SK-N-SH treated with all-trans-retinoic acid at 6 μM for 48 hours (cell line): Measurements from ENCODE around the gene CCL23.
"Not testable (repeated sequence)": the region's sequence is repeated elsewhere in the genome, so short reads cannot be mapped to it uniquely, and the experiment has no call there.

Source experiments
- ATAC-seq: fragments of 200-7000 bp; cut with Tn5 transposase; 3 replicates; pipeline ENCODE4 v1.9.1; 2020; ENCODE audit warnings: mild to moderate bottlenecking, moderate library complexity
- ARNTL ChIP-seq: fragments of 450-650 bp; formaldehyde crosslinking; IDR thresholded peaks from 2 replicates; pipeline ENCODE4 v1.5.0; 2020; ENCODE audit warnings: low read depth, mild to moderate bottlenecking, moderate library complexity, borderline replicate concordance
- BACH2 ChIP-seq: fragments of 250-450 bp; sonication (Bioruptor Pico); IDR thresholded peaks from 2 replicates; pipeline ENCODE4 v1.9.0; 2021; ENCODE audit warnings: mild to moderate bottlenecking, borderline replicate concordance
- CSDC2 ChIP-seq: fragments of 250-450 bp; sonication (Bioruptor Pico); IDR thresholded peaks from 2 replicates; pipeline ENCODE4 v1.5.0; 2020; ENCODE audit warnings: mild to moderate bottlenecking, moderate library complexity
- ESRRG ChIP-seq: fragments of 250-450 bp; sonication (Bioruptor Pico); IDR thresholded peaks from 2 replicates; pipeline ENCODE4 v1.6.1; 2021; ENCODE audit warnings: mild to moderate bottlenecking
- GLIS3 ChIP-seq: fragments of 250-450 bp; sonication (Bioruptor Pico); IDR thresholded peaks from 2 replicates; pipeline ENCODE4 v1.5.0; 2020; ENCODE audit warnings: mild to moderate bottlenecking, moderate library complexity
- ISL1 ChIP-seq: fragments of 250-450 bp; sonication (Bioruptor Pico); IDR thresholded peaks from 2 replicates; pipeline ENCODE4 v2.1.2; 2022; ENCODE audit warnings: mild to moderate bottlenecking, moderate library complexity
- OSR1 ChIP-seq: fragments of 250-450 bp; sonication (Bioruptor Pico); IDR thresholded peaks from 2 replicates; pipeline ENCODE4 v1.8.0; 2022; ENCODE audit warnings: moderate library complexity, mild to moderate bottlenecking, inconsistent platforms
- RARB ChIP-seq: fragments of 250-450 bp; sonication (Bioruptor Pico); IDR thresholded peaks from 2 replicates; pipeline ENCODE4 v1.8.0; 2021; ENCODE audit warnings: mild to moderate bottlenecking, moderate library complexity
- SNAI2 ChIP-seq: fragments of 250-450 bp; sonication (Bioruptor Pico); IDR thresholded peaks from 2 replicates; pipeline ENCODE4 v1.5.0; 2020; ENCODE audit warnings: mild to moderate bottlenecking, moderate library complexity
- TCF4 ChIP-seq: fragments of 250-450 bp; sonication (Bioruptor Pico); IDR thresholded peaks from 2 replicates; pipeline ENCODE4 v1.8.0; 2021; ENCODE audit warnings: mild to moderate bottlenecking, moderate library complexity, borderline replicate concordance
- TOX ChIP-seq: fragments of 250-450 bp; sonication (Bioruptor Pico); IDR thresholded peaks from 2 replicates; pipeline ENCODE4 v1.8.0; 2021; ENCODE audit warnings: mild to moderate bottlenecking, moderate library complexity, borderline replicate concordance
- ZC3H10 ChIP-seq: fragments of 250-450 bp; sonication (Bioruptor Pico); IDR thresholded peaks from 2 replicates; pipeline ENCODE4 v1.5.1; 2021; ENCODE audit warnings: mild to moderate bottlenecking, moderate library complexity
- ZFP3 ChIP-seq: fragments of 250-450 bp; sonication (Bioruptor Pico); IDR thresholded peaks from 2 replicates; pipeline ENCODE4 v1.5.0; 2020; ENCODE audit warnings: mild to moderate bottlenecking, moderate library complexity
- ZFP30 ChIP-seq: fragments of 450-650 bp; formaldehyde crosslinking; IDR thresholded peaks from 2 replicates; pipeline ENCODE4 v1.5.0; 2022; ENCODE audit warnings: mild to moderate bottlenecking, moderate library complexity
- ZNF565 ChIP-seq: fragments of 450-650 bp; formaldehyde crosslinking; conservative IDR thresholded peaks from 2 replicates; pipeline ENCODE4 v1.5.0; 2020; ENCODE audit warnings: low read depth, mild to moderate bottlenecking, moderate library complexity
- ZNF8 ChIP-seq: fragments of 450-650 bp; formaldehyde crosslinking; IDR thresholded peaks from 2 replicates; pipeline ENCODE4 v1.5.0; 2020; ENCODE audit warnings: mild to moderate bottlenecking, moderate library complexity
- TF ChIP-seq, protein P1 (sequence below): fragments of 250-450 bp; sonication (Bioruptor Pico); IDR thresholded peaks from 2 replicates; pipeline ENCODE4 v1.8.0; 2021; ENCODE audit warnings: low read depth, mild to moderate bottlenecking, moderate library complexity, borderline replicate concordance
- TF ChIP-seq, protein P2 (sequence below): fragments of 250-450 bp; sonication (Bioruptor Pico); IDR thresholded peaks from 2 replicates; pipeline ENCODE4 v1.8.0; 2020; ENCODE audit warnings: mild to moderate bottlenecking, moderate library complexity, borderline replicate concordance
- TF ChIP-seq, protein P3 (sequence below): fragments of 250-450 bp; sonication (Bioruptor Pico); IDR thresholded peaks from 2 replicates; pipeline ENCODE4 v1.5.0; 2020; ENCODE audit warnings: mild to moderate bottlenecking, moderate library complexity
- TF ChIP-seq, protein P4 (sequence below): fragments of 250-450 bp; sonication (Bioruptor Pico); IDR thresholded peaks from 2 replicates; pipeline ENCODE4 v1.5.1; 2021; ENCODE audit warnings: mild to moderate bottlenecking, moderate library complexity
- TF ChIP-seq, protein P5 (sequence below): fragments of 250-450 bp; sonication (Bioruptor Pico); IDR thresholded peaks from 2 replicates; pipeline ENCODE4 v1.5.1; 2020; ENCODE audit warnings: low read depth, mild to moderate bottlenecking, moderate library complexity

Gene CCL23

DNA sequence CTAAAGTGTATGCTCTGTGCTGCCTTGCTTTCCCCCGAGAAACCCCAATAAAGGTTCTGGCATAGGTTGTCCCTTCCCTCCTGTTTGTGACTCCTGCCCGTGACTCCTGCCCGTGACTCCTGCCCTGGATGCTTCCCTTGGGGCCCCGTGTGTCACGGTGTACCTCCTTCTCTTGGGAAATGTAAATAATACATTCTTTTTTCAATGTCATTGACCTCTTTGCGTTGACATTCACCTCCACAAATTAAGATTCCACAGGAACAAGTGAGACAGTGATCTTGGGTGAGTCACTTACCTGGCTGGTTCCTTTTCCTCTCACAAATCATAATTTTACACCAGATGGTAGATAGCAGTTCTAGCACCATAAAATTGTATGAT is 17.1 kb downstream of the CCL23 start:
- no peak for ATAC-seq

DNA sequence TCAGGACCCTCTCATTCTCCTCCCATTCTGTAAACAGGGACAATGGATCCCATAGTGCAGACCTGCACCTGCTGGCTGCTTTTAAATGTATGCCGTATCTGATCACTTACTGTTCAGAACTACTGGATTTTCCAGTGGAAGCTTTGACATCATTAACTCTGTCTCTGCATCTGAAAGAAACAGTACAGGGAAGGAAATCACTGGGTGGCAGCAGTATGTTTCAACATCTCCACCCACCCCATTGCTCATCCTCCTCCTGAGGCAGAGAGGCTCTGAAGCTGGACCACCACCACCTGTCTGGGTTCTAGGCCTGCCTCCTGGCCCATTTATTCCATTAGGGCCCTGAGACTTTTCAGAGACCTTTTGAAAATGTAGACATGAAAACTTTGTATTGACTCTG is 19.0 kb downstream of the CCL23 start:
- ATAC-seq = no peak
- TF ChIP-seq, protein P1, sequence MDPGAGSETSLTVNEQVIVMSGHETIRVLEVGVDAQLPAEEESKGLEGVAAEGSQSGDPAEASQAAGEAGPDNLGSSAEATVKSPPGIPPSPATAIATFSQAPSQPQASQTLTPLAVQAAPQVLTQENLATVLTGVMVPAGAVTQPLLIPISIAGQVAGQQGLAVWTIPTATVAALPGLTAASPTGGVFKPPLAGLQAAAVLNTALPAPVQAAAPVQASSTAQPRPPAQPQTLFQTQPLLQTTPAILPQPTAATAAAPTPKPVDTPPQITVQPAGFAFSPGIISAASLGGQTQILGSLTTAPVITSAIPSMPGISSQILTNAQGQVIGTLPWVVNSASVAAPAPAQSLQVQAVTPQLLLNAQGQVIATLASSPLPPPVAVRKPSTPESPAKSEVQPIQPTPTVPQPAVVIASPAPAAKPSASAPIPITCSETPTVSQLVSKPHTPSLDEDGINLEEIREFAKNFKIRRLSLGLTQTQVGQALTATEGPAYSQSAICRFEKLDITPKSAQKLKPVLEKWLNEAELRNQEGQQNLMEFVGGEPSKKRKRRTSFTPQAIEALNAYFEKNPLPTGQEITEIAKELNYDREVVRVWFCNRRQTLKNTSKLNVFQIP (CRISPR knock-in tag) = no peak
- no peak for TF ChIP-seq TOX (CRISPR knock-in tag)

More for the DNA sequence above, 17.1 kb downstream of the CCL23 start:
- TF ChIP-seq ZFP30 (CRISPR knock-in tag) (no peak), OSR1 (CRISPR knock-in tag) (no peak), ISL1 (CRISPR knock-in tag) (no peak), ARNTL (no peak), RARB (no peak), ZFP3 (no peak), ZNF8 (CRISPR knock-in tag) (no peak), CSDC2 (CRISPR knock-in tag) (no peak), ZNF565 (CRISPR knock-in tag) (no peak), GLIS3 (no peak), BACH2 (CRISPR knock-in tag) (no peak), TCF4 (CRISPR knock-in tag) (no peak), ZC3H10 (no peak)
- TF ChIP-seq, protein P2, sequence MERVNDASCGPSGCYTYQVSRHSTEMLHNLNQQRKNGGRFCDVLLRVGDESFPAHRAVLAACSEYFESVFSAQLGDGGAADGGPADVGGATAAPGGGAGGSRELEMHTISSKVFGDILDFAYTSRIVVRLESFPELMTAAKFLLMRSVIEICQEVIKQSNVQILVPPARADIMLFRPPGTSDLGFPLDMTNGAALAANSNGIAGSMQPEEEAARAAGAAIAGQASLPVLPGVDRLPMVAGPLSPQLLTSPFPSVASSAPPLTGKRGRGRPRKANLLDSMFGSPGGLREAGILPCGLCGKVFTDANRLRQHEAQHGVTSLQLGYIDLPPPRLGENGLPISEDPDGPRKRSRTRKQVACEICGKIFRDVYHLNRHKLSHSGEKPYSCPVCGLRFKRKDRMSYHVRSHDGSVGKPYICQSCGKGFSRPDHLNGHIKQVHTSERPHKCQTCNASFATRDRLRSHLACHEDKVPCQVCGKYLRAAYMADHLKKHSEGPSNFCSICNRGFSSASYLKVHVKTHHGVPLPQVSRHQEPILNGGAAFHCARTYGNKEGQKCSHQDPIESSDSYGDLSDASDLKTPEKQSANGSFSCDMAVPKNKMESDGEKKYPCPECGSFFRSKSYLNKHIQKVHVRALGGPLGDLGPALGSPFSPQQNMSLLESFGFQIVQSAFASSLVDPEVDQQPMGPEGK (CRISPR knock-in tag) = no peak
- TF ChIP-seq, protein P3, sequence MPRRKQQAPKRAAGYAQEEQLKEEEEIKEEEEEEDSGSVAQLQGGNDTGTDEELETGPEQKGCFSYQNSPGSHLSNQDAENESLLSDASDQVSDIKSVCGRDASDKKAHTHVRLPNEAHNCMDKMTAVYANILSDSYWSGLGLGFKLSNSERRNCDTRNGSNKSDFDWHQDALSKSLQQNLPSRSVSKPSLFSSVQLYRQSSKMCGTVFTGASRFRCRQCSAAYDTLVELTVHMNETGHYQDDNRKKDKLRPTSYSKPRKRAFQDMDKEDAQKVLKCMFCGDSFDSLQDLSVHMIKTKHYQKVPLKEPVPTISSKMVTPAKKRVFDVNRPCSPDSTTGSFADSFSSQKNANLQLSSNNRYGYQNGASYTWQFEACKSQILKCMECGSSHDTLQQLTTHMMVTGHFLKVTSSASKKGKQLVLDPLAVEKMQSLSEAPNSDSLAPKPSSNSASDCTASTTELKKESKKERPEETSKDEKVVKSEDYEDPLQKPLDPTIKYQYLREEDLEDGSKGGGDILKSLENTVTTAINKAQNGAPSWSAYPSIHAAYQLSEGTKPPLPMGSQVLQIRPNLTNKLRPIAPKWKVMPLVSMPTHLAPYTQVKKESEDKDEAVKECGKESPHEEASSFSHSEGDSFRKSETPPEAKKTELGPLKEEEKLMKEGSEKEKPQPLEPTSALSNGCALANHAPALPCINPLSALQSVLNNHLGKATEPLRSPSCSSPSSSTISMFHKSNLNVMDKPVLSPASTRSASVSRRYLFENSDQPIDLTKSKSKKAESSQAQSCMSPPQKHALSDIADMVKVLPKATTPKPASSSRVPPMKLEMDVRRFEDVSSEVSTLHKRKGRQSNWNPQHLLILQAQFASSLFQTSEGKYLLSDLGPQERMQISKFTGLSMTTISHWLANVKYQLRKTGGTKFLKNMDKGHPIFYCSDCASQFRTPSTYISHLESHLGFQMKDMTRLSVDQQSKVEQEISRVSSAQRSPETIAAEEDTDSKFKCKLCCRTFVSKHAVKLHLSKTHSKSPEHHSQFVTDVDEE = no peak
- TF ChIP-seq, protein P1 (CRISPR knock-in tag) = no peak
- TF ChIP-seq, protein P4, sequence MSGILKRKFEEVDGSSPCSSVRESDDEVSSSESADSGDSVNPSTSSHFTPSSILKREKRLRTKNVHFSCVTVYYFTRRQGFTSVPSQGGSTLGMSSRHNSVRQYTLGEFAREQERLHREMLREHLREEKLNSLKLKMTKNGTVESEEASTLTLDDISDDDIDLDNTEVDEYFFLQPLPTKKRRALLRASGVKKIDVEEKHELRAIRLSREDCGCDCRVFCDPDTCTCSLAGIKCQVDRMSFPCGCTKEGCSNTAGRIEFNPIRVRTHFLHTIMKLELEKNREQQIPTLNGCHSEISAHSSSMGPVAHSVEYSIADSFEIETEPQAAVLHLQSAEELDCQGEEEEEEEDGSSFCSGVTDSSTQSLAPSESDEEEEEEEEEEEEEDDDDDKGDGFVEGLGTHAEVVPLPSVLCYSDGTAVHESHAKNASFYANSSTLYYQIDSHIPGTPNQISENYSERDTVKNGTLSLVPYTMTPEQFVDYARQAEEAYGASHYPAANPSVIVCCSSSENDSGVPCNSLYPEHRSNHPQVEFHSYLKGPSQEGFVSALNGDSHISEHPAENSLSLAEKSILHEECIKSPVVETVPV (CRISPR knock-in tag) = no peak
- TF ChIP-seq, protein P5, sequence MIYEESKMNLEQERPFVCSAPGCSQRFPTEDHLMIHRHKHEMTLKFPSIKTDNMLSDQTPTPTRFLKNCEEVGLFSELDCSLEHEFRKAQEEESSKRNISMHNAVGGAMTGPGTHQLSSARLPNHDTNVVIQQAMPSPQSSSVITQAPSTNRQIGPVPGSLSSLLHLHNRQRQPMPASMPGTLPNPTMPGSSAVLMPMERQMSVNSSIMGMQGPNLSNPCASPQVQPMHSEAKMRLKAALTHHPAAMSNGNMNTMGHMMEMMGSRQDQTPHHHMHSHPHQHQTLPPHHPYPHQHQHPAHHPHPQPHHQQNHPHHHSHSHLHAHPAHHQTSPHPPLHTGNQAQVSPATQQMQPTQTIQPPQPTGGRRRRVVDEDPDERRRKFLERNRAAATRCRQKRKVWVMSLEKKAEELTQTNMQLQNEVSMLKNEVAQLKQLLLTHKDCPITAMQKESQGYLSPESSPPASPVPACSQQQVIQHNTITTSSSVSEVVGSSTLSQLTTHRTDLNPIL (CRISPR knock-in tag) = no peak

DNA sequence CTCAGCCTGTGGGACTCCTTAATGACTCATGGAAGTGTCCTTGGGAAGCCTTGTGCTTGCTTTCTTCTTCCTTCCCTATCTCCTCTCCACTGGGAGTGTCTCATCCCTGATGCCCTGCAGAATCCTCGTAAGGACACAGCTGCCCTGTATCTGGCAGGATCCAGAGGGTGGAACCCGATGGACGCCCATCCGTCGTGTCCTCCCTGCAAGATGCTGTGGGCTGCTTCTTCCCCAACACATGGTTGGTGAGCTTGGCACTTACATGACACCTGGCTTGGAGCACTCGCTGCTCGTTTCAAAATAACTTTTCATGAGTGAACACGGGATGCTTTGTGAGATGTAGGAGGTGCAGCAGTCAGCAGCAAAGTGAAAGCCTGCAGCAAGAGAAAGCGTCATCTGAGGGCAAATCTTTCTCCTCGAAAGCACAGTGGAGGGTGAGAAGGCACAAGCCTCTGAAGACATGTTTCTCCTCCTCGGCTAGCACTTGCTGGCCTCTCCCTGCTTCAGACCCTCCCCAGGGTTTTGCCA is 19.7 kb downstream of the CCL23 start:
- TF ChIP-seq SNAI2 (no peak), ARNTL (no peak), ESRRG (CRISPR knock-in tag) (no peak), ZFP30 (CRISPR knock-in tag) (no peak), ISL1 (CRISPR knock-in tag) (no peak), TOX (CRISPR knock-in tag) (no peak), ZC3H10 (no peak), TCF4 (CRISPR knock-in tag) (no peak), GLIS3 (no peak), RARB (no peak), OSR1 (CRISPR knock-in tag) (no peak)
- TF ChIP-seq, protein P2 (CRISPR knock-in tag) = no peak
- TF ChIP-seq, all 23 proteins: peak for 0
- ATAC-seq = no peak

DNA sequence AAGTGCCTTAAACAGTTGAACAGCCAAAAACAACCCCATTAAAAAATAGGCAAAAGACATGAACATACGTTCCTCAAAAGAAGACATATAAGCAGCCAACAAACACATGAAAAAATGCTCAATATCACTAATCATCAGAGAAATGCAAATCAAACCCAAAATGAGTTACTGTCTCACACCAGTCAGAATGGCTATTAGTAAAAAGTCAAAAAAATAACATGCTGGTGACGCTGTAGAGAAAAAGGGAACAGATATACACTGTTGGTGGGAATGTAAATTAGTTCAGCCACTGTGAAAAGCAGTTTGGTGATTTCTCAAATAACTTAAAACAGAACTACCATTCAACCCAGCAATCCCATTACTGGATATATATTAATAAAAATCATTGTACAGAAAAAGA is 22.4 kb downstream of the CCL23 start:
- not testable (repeated sequence) for ATAC-seq
